Colon (tissue), 2 donors: Measurements from ENCODE around the gene CYFIP1.
"Not testable (repeated sequence)": the region's sequence is repeated elsewhere in the genome, so short reads cannot be mapped to it uniquely, and the experiment has no call there.

Source experiments
- FAIRE-seq: peaks from 2 replicates; lab custom pipeline; 2012; peaks lifted over from hg19 to GRCh38; lab: Jason Lieb, UNC
- donor health status: control.
- donor health status: control.

Gene CYFIP1

GRCh38 chr15:22980189-22981050, at the start of gene CYFIP1:
TSS of gene CYFIP1 (minus strand) at chr15:22980368. CDS start at chr15:22947285, 33,083 bp downstream.
- FAIRE-seq: no peak

GRCh38 chr15:23026218-23026617, 46.0 kb upstream of the CYFIP1 start:
- FAIRE-seq: no peak

GRCh38 chr15:23022156-23022555, 42.0 kb upstream of the CYFIP1 start:
- FAIRE-seq: no peak

- FAIRE-seq: no peak
Observed at GRCh38 chr15:23014394-23015000, 34.3 kb upstream of the CYFIP1 start.

GRCh38 chr15:23013681-23014080, 33.5 kb upstream of the CYFIP1 start:
- no peak for FAIRE-seq

GRCh38 chr15:23012616-23013015, 32.4 kb upstream of the CYFIP1 start:
- not testable (repeated sequence) for FAIRE-seq

- FAIRE-seq: no peak
Observed at GRCh38 chr15:23003736-23004135, 23.6 kb upstream of the CYFIP1 start.

- FAIRE-seq: no peak
Observed at GRCh38 chr15:23002920-23003319, 22.8 kb upstream of the CYFIP1 start.

GRCh38 chr15:22995795-22996194, 15.6 kb upstream of the CYFIP1 start:
- no peak for FAIRE-seq

- FAIRE-seq: no peak
Observed at GRCh38 chr15:22992024-22992326, 11.8 kb upstream of the CYFIP1 start.

- no peak for FAIRE-seq
Observed at GRCh38 chr15:22989576-22990477, 9.7 kb upstream of the CYFIP1 start.

- FAIRE-seq: no peak
Observed at GRCh38 chr15:22988811-22989210, 8.6 kb upstream of the CYFIP1 start.

- not testable (repeated sequence) for FAIRE-seq
Observed at GRCh38 chr15:22981931-22982330, 1.8 kb upstream of the CYFIP1 start.

GRCh38 chr15:22981051-22981840, 1.1 kb upstream of the CYFIP1 start:
- FAIRE-seq: no peak

GRCh38 chr15:22979238-22980188, 655 bp downstream of the CYFIP1 start:
- FAIRE-seq: no peak

GRCh38 chr15:22978691-22979237, 1.4 kb downstream of the CYFIP1 start:
- no peak for FAIRE-seq

- no peak for FAIRE-seq
Observed at GRCh38 chr15:22974745-22975144, 5.4 kb downstream of the CYFIP1 start.

GRCh38 chr15:22973987-22974386, 6.2 kb downstream of the CYFIP1 start:
- FAIRE-seq: no peak

GRCh38 chr15:22973286-22973685, 6.9 kb downstream of the CYFIP1 start:
- FAIRE-seq: no peak

GRCh38 chr15:22969489-22969888, 10.7 kb downstream of the CYFIP1 start:
- FAIRE-seq: no peak
